ENCODE data around the gene PARD3. TPM values are rescaled to one million over a fixed set of nuclear protein-coding genes. Genes with fewer than 3 reads are reported as not detected.

The PARD3 gene
- total RNA-seq, 1 donor from 2014 or later = 97.8 TPM

DNA sequence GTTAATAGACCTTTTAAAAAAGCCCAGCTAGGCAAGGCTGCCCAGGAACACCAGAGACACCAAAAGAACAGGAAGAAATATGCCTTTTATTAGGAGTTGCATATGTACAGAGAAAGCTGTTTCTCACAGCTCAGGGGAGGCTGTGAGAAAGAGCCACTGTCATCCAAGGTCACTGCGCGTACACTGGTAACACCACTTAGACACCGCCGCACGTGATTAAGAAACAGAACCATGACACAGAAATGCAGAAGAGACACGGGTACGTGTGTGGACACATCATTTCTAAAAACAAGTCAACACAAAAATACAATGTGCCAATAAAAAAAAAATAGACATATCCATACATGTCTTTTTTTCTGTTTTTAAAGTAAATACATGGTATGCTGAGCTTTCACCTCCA, 705.6 kb downstream of the PARD3 start:
- TF ChIP-seq, protein P1, sequence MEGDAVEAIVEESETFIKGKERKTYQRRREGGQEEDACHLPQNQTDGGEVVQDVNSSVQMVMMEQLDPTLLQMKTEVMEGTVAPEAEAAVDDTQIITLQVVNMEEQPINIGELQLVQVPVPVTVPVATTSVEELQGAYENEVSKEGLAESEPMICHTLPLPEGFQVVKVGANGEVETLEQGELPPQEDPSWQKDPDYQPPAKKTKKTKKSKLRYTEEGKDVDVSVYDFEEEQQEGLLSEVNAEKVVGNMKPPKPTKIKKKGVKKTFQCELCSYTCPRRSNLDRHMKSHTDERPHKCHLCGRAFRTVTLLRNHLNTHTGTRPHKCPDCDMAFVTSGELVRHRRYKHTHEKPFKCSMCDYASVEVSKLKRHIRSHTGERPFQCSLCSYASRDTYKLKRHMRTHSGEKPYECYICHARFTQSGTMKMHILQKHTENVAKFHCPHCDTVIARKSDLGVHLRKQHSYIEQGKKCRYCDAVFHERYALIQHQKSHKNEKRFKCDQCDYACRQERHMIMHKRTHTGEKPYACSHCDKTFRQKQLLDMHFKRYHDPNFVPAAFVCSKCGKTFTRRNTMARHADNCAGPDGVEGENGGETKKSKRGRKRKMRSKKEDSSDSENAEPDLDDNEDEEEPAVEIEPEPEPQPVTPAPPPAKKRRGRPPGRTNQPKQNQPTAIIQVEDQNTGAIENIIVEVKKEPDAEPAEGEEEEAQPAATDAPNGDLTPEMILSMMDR (conservative IDR thresholded peaks at IDR 0.05; ENCODE audit: low read depth, low read length) = no peak
- no peak for DNase-seq (ENCODE audit: low read depth)
- no peak overlapping the region for H3K4me3 ChIP-seq (ENCODE audit: low read depth, low read length)

DNA sequence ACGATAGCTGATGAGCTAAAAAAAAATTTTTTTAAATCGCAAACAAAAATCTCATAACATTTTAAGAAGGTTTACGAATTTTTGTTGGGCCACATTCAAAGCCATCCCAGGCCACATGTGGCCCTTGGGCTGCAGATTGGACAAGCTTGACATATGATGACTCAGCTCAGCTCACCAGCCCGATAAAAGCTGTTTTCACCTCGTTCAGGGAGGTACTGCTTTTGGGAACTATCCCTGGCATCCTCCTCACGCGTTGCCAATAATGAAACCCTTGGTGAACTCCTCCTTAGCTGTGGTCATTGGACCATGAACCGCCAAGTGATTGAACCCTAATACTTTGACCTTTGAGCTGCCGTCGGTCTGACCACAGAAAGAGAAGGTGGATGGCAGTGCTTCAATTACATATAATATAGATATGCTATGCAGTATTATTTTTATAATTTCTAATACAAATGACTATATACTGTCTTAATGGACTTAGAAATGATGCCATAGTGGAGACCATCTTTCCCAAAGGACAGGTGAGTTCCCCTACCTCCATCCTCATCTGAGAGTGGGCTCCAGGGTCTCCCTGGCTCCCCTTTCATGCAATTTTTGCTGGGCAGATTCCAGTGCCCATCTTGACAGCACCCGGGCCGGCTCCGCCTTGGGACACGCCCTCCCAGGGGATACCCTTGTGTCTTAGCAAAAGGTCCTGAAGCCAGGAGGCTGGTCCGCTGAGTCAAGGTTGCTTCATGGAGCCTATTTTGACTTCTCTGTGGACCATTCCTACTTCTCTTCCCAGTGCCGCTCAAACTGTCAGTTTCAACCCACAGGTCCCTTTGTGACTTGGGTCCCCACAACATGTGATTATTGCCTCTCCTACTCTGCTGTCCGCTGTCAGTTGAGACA, 707.2 kb downstream of the PARD3 start:
- no peak for DNase-seq (ENCODE audit: low read depth)
- TF ChIP-seq, protein P1 (conservative IDR thresholded peaks at IDR 0.05; ENCODE audit: low read depth, low read length) = no peak
- no peak overlapping the region for H3K4me3 ChIP-seq (ENCODE audit: low read depth, low read length)

- TF ChIP-seq, protein P1 (conservative IDR thresholded peaks at IDR 0.05; ENCODE audit: low read depth, low read length) = no peak
- no peak for DNase-seq (ENCODE audit: low read depth)
- H3K4me3 ChIP-seq (ENCODE audit: low read depth, low read length) = no peak overlapping the region
Measured at GRCh38 chr10:34106356-34106885, 708.7 kb downstream of the PARD3 start.

- TF ChIP-seq, protein P1 (conservative IDR thresholded peaks at IDR 0.05; ENCODE audit: low read depth, low read length) = no peak
- H3K4me3 ChIP-seq (ENCODE audit: low read depth, low read length) = no peak overlapping the region
- DNase-seq (ENCODE audit: low read depth) = no peak
Measured at GRCh38 chr10:34104829-34105572, 710.1 kb downstream of the PARD3 start.

- no peak overlapping the region for H3K4me3 ChIP-seq (ENCODE audit: low read depth, low read length)
- TF ChIP-seq, protein P1 (conservative IDR thresholded peaks at IDR 0.05; ENCODE audit: low read depth, low read length) = no peak
- DNase-seq (ENCODE audit: low read depth) = no peak
Measured at GRCh38 chr10:34102893-34103506, 712.1 kb downstream of the PARD3 start.

- DNase-seq (ENCODE audit: low read depth) = no peak
- H3K4me3 ChIP-seq (ENCODE audit: low read depth, low read length) = no peak overlapping the region
- TF ChIP-seq, protein P1 (conservative IDR thresholded peaks at IDR 0.05; ENCODE audit: low read depth, low read length) = no peak
Measured at GRCh38 chr10:34102237-34102673, 712.8 kb downstream of the PARD3 start.
